ENCODE measurements around the gene MYL5.

Gene MYL5

GRCh38 chr4:653080-653821 is 21.1 kb upstream of the MYL5 start:
- no peak overlapping the region for H3K4me3 ChIP-seq (ENCODE audit: low read depth, low read length)
- H3K36me3 ChIP-seq (ENCODE audit: insufficient read depth, low read length), result no peaks in the 10 kb centered on the region
- H3K27ac ChIP-seq (ENCODE audit: low read depth, low read length), result no peak overlapping the region
- H3K27me3 ChIP-seq (ENCODE audit: insufficient read depth, low read length), result peaks cover 36% of the 10 kb centered on the region
- no peaks in the 10 kb centered on the region for H3K79me2 ChIP-seq (ENCODE audit: control insufficient read depth, insufficient read depth, low read length, unreplicated experiment)
- no peak overlapping the region for H2AFZ ChIP-seq (ENCODE audit: low read length, unreplicated experiment)
- H3K4me1 ChIP-seq (ENCODE audit: control insufficient read depth, insufficient read depth, low read length, unreplicated experiment), result no peaks in the 10 kb centered on the region

GRCh38 chr4:653831-654502 is 20.4 kb upstream of the MYL5 start:
- Histone ChIP-seq H3K4me3 (ENCODE audit: low read depth, low read length) (no peak overlapping the region), H2AFZ (ENCODE audit: low read length, unreplicated experiment) (no peak overlapping the region), H3K79me2 (ENCODE audit: control insufficient read depth, insufficient read depth, low read length, unreplicated experiment) (no peaks in the 10 kb centered on the region), H3K27ac (ENCODE audit: low read depth, low read length) (no peak overlapping the region), H3K36me3 (ENCODE audit: insufficient read depth, low read length) (no peaks in the 10 kb centered on the region), H3K27me3 (ENCODE audit: insufficient read depth, low read length) (peaks cover 33% of the 10 kb centered on the region), H3K4me1 (ENCODE audit: control insufficient read depth, insufficient read depth, low read length, unreplicated experiment) (no peaks in the 10 kb centered on the region)

DNA sequence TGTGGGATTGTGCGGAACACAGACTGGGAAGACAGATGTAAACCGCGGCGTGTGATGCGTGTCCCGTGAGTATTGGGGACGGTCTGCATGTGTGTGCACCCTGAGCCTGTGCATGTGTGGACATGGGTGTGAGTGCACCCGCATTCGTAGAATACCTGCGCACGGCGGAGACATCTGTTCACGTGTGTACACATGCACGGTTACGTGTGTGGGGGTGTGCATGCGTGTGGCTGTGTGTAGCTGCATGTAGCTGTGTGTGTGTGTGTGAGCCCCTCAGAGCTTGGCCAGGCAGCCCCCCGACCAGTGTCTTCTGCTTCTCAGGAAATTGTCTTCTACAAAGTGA is 19.9 kb upstream of the MYL5 start:
- no peaks in the 10 kb centered on the region for H3K36me3 ChIP-seq (ENCODE audit: insufficient read depth, low read length)
- no peak overlapping the region for H3K27ac ChIP-seq (ENCODE audit: low read depth, low read length)
- no peak overlapping the region for H2AFZ ChIP-seq (ENCODE audit: low read length, unreplicated experiment)
- H3K4me3 ChIP-seq (ENCODE audit: low read depth, low read length), result no peak overlapping the region
- peaks cover 29% of the 10 kb centered on the region for H3K27me3 ChIP-seq (ENCODE audit: insufficient read depth, low read length)
- no peaks in the 10 kb centered on the region for H3K4me1 ChIP-seq (ENCODE audit: control insufficient read depth, insufficient read depth, low read length, unreplicated experiment)
- H3K79me2 ChIP-seq (ENCODE audit: control insufficient read depth, insufficient read depth, low read length, unreplicated experiment), result no peaks in the 10 kb centered on the region

DNA sequence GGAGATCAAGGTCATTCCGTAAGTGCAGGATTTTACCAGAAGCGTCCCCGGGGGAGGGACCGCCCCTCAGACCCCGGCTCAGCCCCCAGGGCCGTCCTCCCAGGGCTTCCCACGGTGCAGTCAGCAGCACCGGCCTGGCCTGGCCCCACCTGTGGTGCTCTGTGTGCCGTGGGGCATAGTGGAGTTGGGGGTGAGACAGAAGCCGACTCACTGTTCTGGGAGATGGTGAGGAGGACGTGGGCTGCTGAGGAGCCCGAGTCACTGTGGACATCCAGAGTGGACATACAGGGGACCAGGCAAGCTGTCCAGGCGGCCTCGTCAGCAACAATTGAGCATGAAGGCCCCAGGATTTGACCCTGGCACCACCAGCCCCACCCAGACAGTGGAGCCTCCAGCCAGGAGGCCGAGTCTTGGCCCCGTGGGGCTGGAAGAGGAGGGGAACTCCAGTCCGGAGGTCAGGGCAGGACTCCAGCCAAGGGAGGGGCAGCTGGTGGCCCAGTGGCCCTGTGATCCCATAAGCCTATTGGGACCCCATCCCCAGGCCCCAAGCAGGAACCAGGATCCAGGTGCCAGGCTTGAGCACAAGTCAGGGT is 19.4 kb upstream of the MYL5 start:
- H3K4me3 ChIP-seq (ENCODE audit: low read depth, low read length), result no peak overlapping the region
- H3K27me3 ChIP-seq (ENCODE audit: insufficient read depth, low read length), result peaks cover 24% of the 10 kb centered on the region
- no peak overlapping the region for H2AFZ ChIP-seq (ENCODE audit: low read length, unreplicated experiment)
- H3K27ac ChIP-seq (ENCODE audit: low read depth, low read length), result no peak overlapping the region
- no peaks in the 10 kb centered on the region for H3K36me3 ChIP-seq (ENCODE audit: insufficient read depth, low read length)
- H3K4me1 ChIP-seq (ENCODE audit: control insufficient read depth, insufficient read depth, low read length, unreplicated experiment), result no peaks in the 10 kb centered on the region
- H3K79me2 ChIP-seq (ENCODE audit: control insufficient read depth, insufficient read depth, low read length, unreplicated experiment), result no peaks in the 10 kb centered on the region

DNA sequence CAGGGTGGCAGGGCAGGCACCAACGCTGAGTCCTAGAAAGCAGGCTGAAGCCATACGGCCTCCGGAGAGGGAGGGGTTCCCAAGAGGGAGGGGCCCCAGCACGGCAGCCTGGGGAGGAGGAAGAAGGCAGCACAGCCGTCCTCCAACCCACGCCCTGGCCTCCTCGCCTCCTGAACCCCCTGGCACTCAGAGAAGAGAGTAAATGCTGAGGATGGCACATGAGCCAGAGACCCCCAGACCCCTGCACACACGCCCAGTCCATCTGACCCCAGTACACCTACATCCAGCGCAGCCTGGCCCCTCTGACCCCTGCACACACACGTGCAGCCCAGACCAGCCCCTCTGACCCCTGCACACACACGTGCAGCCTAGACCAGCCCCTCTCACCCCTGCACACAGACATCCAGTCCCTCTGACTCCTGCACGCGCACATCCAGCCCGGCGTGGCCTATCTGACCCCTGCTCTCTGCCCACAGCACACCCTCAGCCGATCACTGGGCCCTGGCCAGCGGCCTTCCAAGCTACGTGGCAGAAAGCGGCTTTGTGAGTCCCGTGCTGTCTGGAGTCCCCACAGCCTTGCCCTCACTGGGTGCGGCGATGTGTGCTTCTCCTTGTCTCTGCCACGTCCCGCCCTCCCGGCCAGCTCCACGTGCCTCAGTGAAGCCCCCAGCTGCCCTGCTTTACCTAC is 18.7 kb upstream of the MYL5 start:
- no peak overlapping the region for H2AFZ ChIP-seq (ENCODE audit: low read length, unreplicated experiment)
- H3K79me2 ChIP-seq (ENCODE audit: control insufficient read depth, insufficient read depth, low read length, unreplicated experiment), result no peaks in the 10 kb centered on the region
- H3K36me3 ChIP-seq (ENCODE audit: insufficient read depth, low read length), result no peaks in the 10 kb centered on the region
- H3K4me3 ChIP-seq (ENCODE audit: low read depth, low read length), result no peak overlapping the region
- no peaks in the 10 kb centered on the region for H3K4me1 ChIP-seq (ENCODE audit: control insufficient read depth, insufficient read depth, low read length, unreplicated experiment)
- H3K27ac ChIP-seq (ENCODE audit: low read depth, low read length), result no peak overlapping the region
- H3K27me3 ChIP-seq (ENCODE audit: insufficient read depth, low read length), result peaks cover 18% of the 10 kb centered on the region

DNA sequence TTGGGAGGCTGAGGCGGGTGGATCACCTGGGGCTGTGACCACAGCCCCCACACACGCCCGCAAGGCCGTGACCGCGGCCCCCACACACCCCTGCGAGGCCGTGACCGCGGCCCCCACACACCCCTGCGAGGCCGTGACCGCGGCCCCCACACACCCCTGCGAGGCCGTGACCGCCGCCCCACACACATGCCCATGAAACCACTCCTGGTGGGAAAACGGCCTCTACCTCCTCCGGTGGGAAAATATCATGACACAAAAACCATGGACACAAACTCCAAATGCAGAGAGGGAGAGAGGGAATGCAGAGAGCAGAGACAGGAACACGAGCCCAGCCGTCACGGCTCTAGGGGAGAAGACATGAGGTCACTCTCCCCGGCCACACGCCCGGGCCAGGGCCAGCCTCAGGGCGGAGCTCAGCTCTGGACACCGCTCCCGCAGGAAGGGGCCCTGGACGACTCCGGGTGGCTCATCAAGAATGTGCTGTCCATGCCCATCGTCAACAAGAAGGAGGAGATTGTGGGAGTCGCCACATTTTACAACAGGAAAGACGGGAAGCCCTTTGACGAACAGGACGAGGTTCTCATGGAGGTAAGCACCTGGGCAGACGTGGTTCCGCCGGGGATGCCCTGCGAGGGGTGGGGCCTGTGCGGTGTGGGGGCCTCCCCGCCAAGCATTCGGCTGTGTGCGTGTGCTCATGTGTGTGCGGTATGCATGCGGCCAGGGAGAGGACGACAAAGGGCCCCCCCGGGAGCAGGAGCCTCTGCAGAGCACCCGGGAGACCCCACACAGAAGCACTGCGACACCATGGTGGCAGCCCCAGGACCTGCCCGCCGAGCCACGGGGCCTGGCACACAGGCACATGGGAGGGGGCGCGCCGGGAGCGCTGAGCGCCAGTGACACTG is 17.7 kb upstream of the MYL5 start:
- Histone ChIP-seq H3K79me2 (ENCODE audit: control insufficient read depth, insufficient read depth, low read length, unreplicated experiment) (no peaks in the 10 kb centered on the region), H3K36me3 (ENCODE audit: insufficient read depth, low read length) (no peaks in the 10 kb centered on the region), H2AFZ (ENCODE audit: low read length, unreplicated experiment) (no peak overlapping the region), H3K27ac (ENCODE audit: low read depth, low read length) (no peak overlapping the region), H3K4me1 (ENCODE audit: control insufficient read depth, insufficient read depth, low read length, unreplicated experiment) (no peaks in the 10 kb centered on the region), H3K27me3 (ENCODE audit: insufficient read depth, low read length) (peaks cover 7% of the 10 kb centered on the region; the same call in 1 of the 2 replicates), H3K4me3 (ENCODE audit: low read depth, low read length) (no peak overlapping the region)

- H3K36me3 ChIP-seq (ENCODE audit: insufficient read depth, low read length), result no peaks in the 10 kb centered on the region
- 0 out of 2 replicates have a peak, but pooled peaks cover under 1% of the 10 kb centered on the region for H3K27me3 ChIP-seq (ENCODE audit: insufficient read depth, low read length)
- H3K79me2 ChIP-seq (ENCODE audit: control insufficient read depth, insufficient read depth, low read length, unreplicated experiment), result no peaks in the 10 kb centered on the region
- no peak overlapping the region for H3K27ac ChIP-seq (ENCODE audit: low read depth, low read length)
- no peaks in the 10 kb centered on the region for H3K4me1 ChIP-seq (ENCODE audit: control insufficient read depth, insufficient read depth, low read length, unreplicated experiment)
- no peak overlapping the region for H3K4me3 ChIP-seq (ENCODE audit: low read depth, low read length)
- H2AFZ ChIP-seq (ENCODE audit: low read length, unreplicated experiment), result no peak overlapping the region
Observed at GRCh38 chr4:657338-657833, 17.0 kb upstream of the MYL5 start.

GRCh38 chr4:657834-658667 is 16.3 kb upstream of the MYL5 start:
- H3K79me2 ChIP-seq (ENCODE audit: control insufficient read depth, insufficient read depth, low read length, unreplicated experiment), result no peaks in the 10 kb centered on the region
- H3K4me3 ChIP-seq (ENCODE audit: low read depth, low read length), result no peak overlapping the region
- peaks cover 1% of the 10 kb centered on the region for H3K27me3 ChIP-seq (ENCODE audit: insufficient read depth, low read length)
- H3K4me1 ChIP-seq (ENCODE audit: control insufficient read depth, insufficient read depth, low read length, unreplicated experiment), result no peaks in the 10 kb centered on the region
- no peaks in the 10 kb centered on the region for H3K36me3 ChIP-seq (ENCODE audit: insufficient read depth, low read length)
- no peak overlapping the region for H2AFZ ChIP-seq (ENCODE audit: low read length, unreplicated experiment)
- H3K27ac ChIP-seq (ENCODE audit: low read depth, low read length), result no peak overlapping the region

DNA sequence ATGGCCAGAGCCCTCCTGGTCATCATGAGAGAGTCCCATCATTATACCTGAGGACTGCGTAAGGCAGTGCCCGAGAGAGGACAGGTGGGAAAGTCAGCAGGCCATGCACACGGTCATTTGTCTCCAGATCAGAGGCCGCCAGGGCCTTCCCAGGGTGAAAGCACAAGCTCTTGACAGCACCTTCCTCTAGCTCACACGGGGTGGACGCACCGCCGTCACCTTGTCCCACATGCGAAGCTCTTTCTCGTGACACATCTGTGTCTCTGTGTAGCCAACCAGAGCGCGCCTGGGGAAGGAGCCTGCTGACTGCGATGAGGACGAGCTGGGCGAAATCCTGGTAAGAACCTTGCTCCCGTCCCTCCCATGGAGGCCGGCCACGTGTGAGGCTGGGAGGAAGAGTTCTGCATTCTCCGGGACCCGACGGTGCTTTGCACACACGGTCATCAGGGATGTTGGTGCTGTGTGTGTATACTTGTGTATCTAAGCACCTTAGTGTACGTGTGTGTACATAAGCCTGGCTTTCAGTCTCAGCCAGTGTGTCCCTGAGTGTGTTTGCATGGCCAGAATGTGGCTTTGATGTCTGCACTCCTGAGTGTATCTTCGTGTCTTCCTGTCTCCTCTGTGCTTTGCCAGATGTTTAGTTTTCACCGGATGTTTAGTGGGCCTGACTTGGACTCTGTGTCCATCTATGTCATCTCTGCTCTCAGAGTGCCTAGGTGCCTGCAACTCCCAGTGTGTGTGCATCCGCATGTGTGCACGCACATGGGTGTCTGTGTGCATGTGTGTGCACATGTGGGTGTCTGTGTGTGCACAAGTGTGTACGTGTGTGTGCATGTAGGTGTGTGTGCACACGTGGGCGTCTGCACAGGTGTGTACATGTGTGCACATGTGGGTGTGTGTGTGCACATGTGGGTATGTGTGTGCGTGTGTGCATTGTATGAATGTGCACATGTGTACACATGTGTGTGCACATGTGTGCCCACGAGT is 15.4 kb upstream of the MYL5 start:
- Histone ChIP-seq H3K79me2 (ENCODE audit: control insufficient read depth, insufficient read depth, low read length, unreplicated experiment) (no peaks in the 10 kb centered on the region), H3K4me1 (ENCODE audit: control insufficient read depth, insufficient read depth, low read length, unreplicated experiment) (no peaks in the 10 kb centered on the region)

More for the DNA sequence above, 15.4 kb upstream of the MYL5 start:
- no peak overlapping the region for H2AFZ ChIP-seq (ENCODE audit: low read length, unreplicated experiment)
- H3K27ac ChIP-seq (ENCODE audit: low read depth, low read length), result no peak overlapping the region
- H3K4me3 ChIP-seq (ENCODE audit: low read depth, low read length), result no peak overlapping the region
- H3K36me3 ChIP-seq (ENCODE audit: insufficient read depth, low read length), result no peaks in the 10 kb centered on the region
- H3K27me3 ChIP-seq (ENCODE audit: insufficient read depth, low read length), result peaks cover 11% of the 10 kb centered on the region
